Measurements from ENCODE around the gene LRIG3. TPM values are rescaled to one million over a fixed set of nuclear protein-coding genes. Genes with fewer than 3 reads are reported as not detected.

The LRIG3 gene
- total and polyA plus RNA-seq, 7 donors, result 1.4 to 5.1 (median 2.9) TPM

GRCh38 chr12:58884916-58885315 is 35.4 kb downstream of the LRIG3 start:
- DNase-seq, result no peak
- intact Hi-C loops (cut with DNase I), result no loop called here
- no peak overlapping the region for H3K27ac ChIP-seq
- H3K36me3 ChIP-seq (ENCODE audit: insufficient read depth in 1 of 2, low read depth in 1 of 2), result peaks cover 15 to 99% of the 10 kb centered on the region in 2 donors
- H3K4me3 ChIP-seq, result no peak overlapping the region
- WGBS, 3 donors, result 86 to 92% (median 92%) methylated on average over 4 of the region's 4 CpGs
- no peaks in the 10 kb centered on the region for H3K27me3 ChIP-seq (ENCODE audit: insufficient read depth in 3 of 3, low read length in 2 of 3)
- no peak for ATAC-seq
- TF ChIP-seq, protein P1, sequence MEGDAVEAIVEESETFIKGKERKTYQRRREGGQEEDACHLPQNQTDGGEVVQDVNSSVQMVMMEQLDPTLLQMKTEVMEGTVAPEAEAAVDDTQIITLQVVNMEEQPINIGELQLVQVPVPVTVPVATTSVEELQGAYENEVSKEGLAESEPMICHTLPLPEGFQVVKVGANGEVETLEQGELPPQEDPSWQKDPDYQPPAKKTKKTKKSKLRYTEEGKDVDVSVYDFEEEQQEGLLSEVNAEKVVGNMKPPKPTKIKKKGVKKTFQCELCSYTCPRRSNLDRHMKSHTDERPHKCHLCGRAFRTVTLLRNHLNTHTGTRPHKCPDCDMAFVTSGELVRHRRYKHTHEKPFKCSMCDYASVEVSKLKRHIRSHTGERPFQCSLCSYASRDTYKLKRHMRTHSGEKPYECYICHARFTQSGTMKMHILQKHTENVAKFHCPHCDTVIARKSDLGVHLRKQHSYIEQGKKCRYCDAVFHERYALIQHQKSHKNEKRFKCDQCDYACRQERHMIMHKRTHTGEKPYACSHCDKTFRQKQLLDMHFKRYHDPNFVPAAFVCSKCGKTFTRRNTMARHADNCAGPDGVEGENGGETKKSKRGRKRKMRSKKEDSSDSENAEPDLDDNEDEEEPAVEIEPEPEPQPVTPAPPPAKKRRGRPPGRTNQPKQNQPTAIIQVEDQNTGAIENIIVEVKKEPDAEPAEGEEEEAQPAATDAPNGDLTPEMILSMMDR (IDR thresholded peaks at IDR 0.05), result no peak
- no peaks in the 10 kb centered on the region for H3K4me1 ChIP-seq
- no peaks in the 10 kb centered on the region for H3K9me3 ChIP-seq

DNA sequence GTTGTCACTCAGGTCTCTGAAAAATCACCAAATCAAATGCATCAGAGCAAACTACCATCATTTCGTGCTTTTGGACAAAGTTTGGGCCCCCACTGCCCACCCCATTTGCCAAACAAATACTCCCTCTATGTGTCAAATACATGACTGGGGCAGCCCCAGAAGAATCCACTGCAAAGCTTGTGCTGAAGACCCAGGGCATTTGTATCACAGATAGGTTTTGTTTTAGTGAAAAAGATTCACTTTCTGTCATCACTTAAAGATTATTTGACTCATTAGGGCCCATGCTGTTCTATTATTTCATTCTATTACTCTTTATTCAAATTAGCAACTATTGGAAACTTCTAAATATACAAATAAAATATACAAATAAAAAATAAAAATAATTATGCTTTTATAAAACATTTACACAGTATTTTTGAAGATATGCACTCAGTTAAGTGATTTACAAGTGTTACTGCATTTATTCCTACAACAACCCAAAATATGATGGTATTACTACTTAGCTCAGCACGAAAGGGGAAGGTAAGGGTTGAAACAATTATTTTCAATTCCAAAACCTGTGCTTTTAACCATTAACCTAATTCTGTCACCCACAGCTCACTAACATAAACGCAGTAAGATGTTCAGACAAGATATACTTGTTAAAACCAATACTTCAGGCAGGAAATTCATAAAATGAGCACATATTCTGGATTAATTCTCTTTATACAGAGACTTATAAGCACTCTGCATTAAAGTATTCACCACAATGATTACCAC is 36.5 kb downstream of the LRIG3 start:
- peaks cover 15 to 99% of the 10 kb centered on the region in 2 donors for H3K36me3 ChIP-seq (ENCODE audit: insufficient read depth in 1 of 2, low read depth in 1 of 2)
- no peak overlapping the region for H3K27ac ChIP-seq
- DNase-seq (no peak), ATAC-seq (no peak)
- H3K9me3 ChIP-seq, result no peaks in the 10 kb centered on the region
- no peak overlapping the region for H3K4me3 ChIP-seq
- intact Hi-C loops (cut with DNase I), result no loop called here
- H3K27me3 ChIP-seq (ENCODE audit: insufficient read depth in 3 of 3, low read length in 2 of 3), result no peaks in the 10 kb centered on the region
- WGBS, 3 donors, result 89 to 94% (median 91%) methylated on average over 3 of the region's 3 CpGs
- TF ChIP-seq, protein P1 (IDR thresholded peaks at IDR 0.05), result no peak
- no peaks in the 10 kb centered on the region for H3K4me1 ChIP-seq

- H3K4me3 ChIP-seq, result no peak overlapping the region
- intact Hi-C loops (cut with DNase I), result no loop called here
- H3K9me3 ChIP-seq, result no peaks in the 10 kb centered on the region
- H3K27ac ChIP-seq, result no peak overlapping the region
- DNase-seq (no peak), ATAC-seq (no peak)
- TF ChIP-seq, protein P1 (IDR thresholded peaks at IDR 0.05), result no peak
- WGBS, 3 donors, result 93 to 98% (median 96%) methylated on average over 2 of the region's 2 CpGs
- H3K27me3 ChIP-seq (ENCODE audit: insufficient read depth in 3 of 3, low read length in 2 of 3), result no peaks in the 10 kb centered on the region
- H3K4me1 ChIP-seq, result no peaks in the 10 kb centered on the region
- peaks cover 15 to 99% of the 10 kb centered on the region in 2 donors for H3K36me3 ChIP-seq (ENCODE audit: insufficient read depth in 1 of 2, low read depth in 1 of 2)
Observed at GRCh38 chr12:58882826-58883225, 37.5 kb downstream of the LRIG3 start.

GRCh38 chr12:58881816-58882215 is 38.5 kb downstream of the LRIG3 start:
- TF ChIP-seq, protein P1 (IDR thresholded peaks at IDR 0.05), result no peak
- H3K27me3 ChIP-seq (ENCODE audit: insufficient read depth in 3 of 3, low read length in 2 of 3), result no peaks in the 10 kb centered on the region
- 68 to 78% (median 74%) methylated on average over 4 of the region's 4 CpGs for WGBS, 3 donors
- H3K27ac ChIP-seq, result no peak overlapping the region
- ATAC-seq (no peak), DNase-seq (no peak)
- intact Hi-C loops (cut with DNase I), result no loop called here
- no peaks in the 10 kb centered on the region for H3K4me1 ChIP-seq
- H3K9me3 ChIP-seq, result no peaks in the 10 kb centered on the region
- no peak overlapping the region for H3K4me3 ChIP-seq
- peaks cover 17 to 99% of the 10 kb centered on the region in 2 donors for H3K36me3 ChIP-seq (ENCODE audit: insufficient read depth in 1 of 2, low read depth in 1 of 2)

- no peaks in the 10 kb centered on the region for H3K9me3 ChIP-seq
Observed at GRCh38 chr12:58880639-58881038, 39.7 kb downstream of the LRIG3 start.

More at GRCh38 chr12:58880639-58881038, 39.7 kb downstream of the LRIG3 start:
- no peaks in the 10 kb centered on the region for H3K4me1 ChIP-seq
- intact Hi-C loops (cut with DNase I), result no loop called here
- DNase-seq (no peak), ATAC-seq (no peak)
- H3K4me3 ChIP-seq, result no peak overlapping the region
- TF ChIP-seq, protein P1 (IDR thresholded peaks at IDR 0.05), result no peak
- H3K36me3 ChIP-seq (ENCODE audit: insufficient read depth in 1 of 2, low read depth in 1 of 2), result peaks cover 11 to 99% of the 10 kb centered on the region in 2 donors
- H3K27ac ChIP-seq, result no peak overlapping the region
- 78 to 81% (median 79%) methylated on average over 7 of the region's 7 CpGs for WGBS, 3 donors
- no peaks in the 10 kb centered on the region for H3K27me3 ChIP-seq (ENCODE audit: insufficient read depth in 3 of 3, low read length in 2 of 3)
